Activated B cell treated with CpG ODN at 0.5 μM for 24 hours (primary cell): ENCODE measurements around the gene HMGB3. TPM values are rescaled to one million over a fixed set of nuclear protein-coding genes. Genes with fewer than 3 reads are reported as not detected.

Experiments
- ATAC-seq: fragments of 200-7000 bp; cut with Tn5 transposase; one replicate; pipeline ENCODE4 v1.10.0; 2021; ENCODE audit warnings: low read depth, mild to moderate bottlenecking, moderate library complexity
- CTCF ChIA-PET: fragments of 350-600 bp; sonication (Branson Sonifier 250); formaldehyde crosslinking; loops from one replicate; lab custom pipeline; 2021; ENCODE audit warnings: antibody characterized with exemption; lab: Charles Lee
- POLR2A ChIA-PET: fragments of 350-600 bp; sonication (Branson Sonifier 250); formaldehyde crosslinking; loops from one replicate; lab custom pipeline; 2021; ENCODE audit warnings: antibody characterized with exemption; lab: Charles Lee
- DNase-seq: peaks from one replicate; pipeline ENCODE4 v3.0.0; 2022
- H3K27ac Mint-ChIP-seq: one replicate; pipeline ENCODE4 v1.8.0; 2020; ENCODE audit warnings: mixed read lengths
- H3K27me3 Mint-ChIP-seq: one replicate; pipeline ENCODE4 v1.8.0; 2021; ENCODE audit warnings: mixed read lengths
- H3K36me3 Mint-ChIP-seq: one replicate; pipeline ENCODE4 v1.8.0; 2021; ENCODE audit warnings: low read depth, mixed read lengths
- H3K4me1 Mint-ChIP-seq: one replicate; pipeline ENCODE4 v1.8.0; 2021; ENCODE audit warnings: mixed read lengths
- H3K4me3 Mint-ChIP-seq: one replicate; pipeline ENCODE4 v1.8.0; 2020; ENCODE audit warnings: mild to moderate bottlenecking, mixed read lengths
- H3K9me3 Mint-ChIP-seq: one replicate; pipeline ENCODE4 v1.8.0; 2020; ENCODE audit warnings: mixed read lengths
- CTCF ChIP-seq: fragments of 200-600 bp; IDR thresholded peaks from one replicate; pipeline ENCODE4 v1.8.0; 2022; ENCODE audit warnings: antibody characterized with exemption, mild to moderate bottlenecking
- intact Hi-C: fragments of 100-400 bp; cut with micrococcal nuclease; formaldehyde crosslinking; loops from one replicate; pipeline ENCODE4 v1.15.1; 2024
- total RNA-seq: library from RNA; stranded (reverse); gene quantifications from 2 replicates; pipeline ENCODE4 v1.2.3, GENCODE V29; 2022

Gene HMGB3
- total RNA-seq, 1 donor from 2014 or later, result 2.5 TPM

- H3K27me3 Mint-ChIP-seq, result no peaks in the 10 kb centered on the region
- DNase-seq, result no peak
- no peaks in the 10 kb centered on the region for H3K36me3 Mint-ChIP-seq
- H3K4me1 Mint-ChIP-seq, result no peaks in the 10 kb centered on the region
- H3K4me3 Mint-ChIP-seq, result no peak overlapping the region
- TF ChIP-seq CTCF, result no peak
- no peak overlapping the region for H3K27ac Mint-ChIP-seq
- ATAC-seq, result no peak
- ChIA-PET CTCF (interaction anchor here (1.2 kb wide), 1 partner anchor 232 kb away, joined by 3 read pairs; no protein-coding TSS in a partner anchor), POLR2A (no interaction called here)
- intact Hi-C loops, result no loop called here
- H3K9me3 Mint-ChIP-seq, result no peaks in the 10 kb centered on the region
Observed at GRCh38 chrX:151004085-151004484, 20.9 kb downstream of the HMGB3 start.

- Mint-ChIP-seq H3K4me1 (no peaks in the 10 kb centered on the region), H3K4me3 (no peak overlapping the region), H3K27me3 (no peaks in the 10 kb centered on the region), H3K36me3 (no peaks in the 10 kb centered on the region), H3K9me3 (no peaks in the 10 kb centered on the region), H3K27ac (no peak overlapping the region)
- intact Hi-C loops, result no loop called here
- ChIA-PET POLR2A (no interaction called here), CTCF (no interaction called here)
- TF ChIP-seq CTCF, result no peak
- no peak for DNase-seq
- no peak for ATAC-seq
Observed at GRCh38 chrX:151006410-151007109, 23.4 kb downstream of the HMGB3 start.

GRCh38 chrX:151009582-151009981 is 26.4 kb downstream of the HMGB3 start:
- no peak for TF ChIP-seq CTCF
- intact Hi-C loops, result no loop called here
- ATAC-seq (no peak), DNase-seq (no peak)
- ChIA-PET POLR2A (no interaction called here), CTCF (no interaction called here)
- Mint-ChIP-seq H3K27ac (no peak overlapping the region), H3K9me3 (peaks cover 2% of the 10 kb centered on the region), H3K27me3 (no peaks in the 10 kb centered on the region), H3K36me3 (no peaks in the 10 kb centered on the region), H3K4me3 (no peak overlapping the region), H3K4me1 (no peaks in the 10 kb centered on the region)

GRCh38 chrX:151013164-151013743 is 30.1 kb downstream of the HMGB3 start:
- no peaks in the 10 kb centered on the region for H3K4me1 Mint-ChIP-seq
- intact Hi-C loops, result no loop called here
- TF ChIP-seq CTCF, result no peak
- peaks cover 2% of the 10 kb centered on the region for H3K9me3 Mint-ChIP-seq
- no peaks in the 10 kb centered on the region for H3K36me3 Mint-ChIP-seq
- no peaks in the 10 kb centered on the region for H3K27me3 Mint-ChIP-seq
- ATAC-seq (no peak), DNase-seq (no peak)
- no peak overlapping the region for H3K4me3 Mint-ChIP-seq
- no peak overlapping the region for H3K27ac Mint-ChIP-seq
- ChIA-PET POLR2A (no interaction called here), CTCF (no interaction called here)

GRCh38 chrX:151015684-151016083 is 32.5 kb downstream of the HMGB3 start:
- Mint-ChIP-seq H3K36me3 (no peaks in the 10 kb centered on the region), H3K9me3 (peaks cover 2% of the 10 kb centered on the region), H3K4me3 (no peak overlapping the region), H3K27me3 (no peaks in the 10 kb centered on the region), H3K27ac (no peak overlapping the region), H3K4me1 (no peaks in the 10 kb centered on the region)
- no peak for ATAC-seq
- no peak for DNase-seq
- intact Hi-C loops, result no loop called here
- TF ChIP-seq CTCF, result no peak
- ChIA-PET CTCF (no interaction called here), POLR2A (no interaction called here)
